HepG2 (cell line): ENCODE measurements around the gene RDM1. TPM values are rescaled to one million over a fixed set of nuclear protein-coding genes. Genes with fewer than 3 reads are reported as not detected.

Experiments
- ARID2 ChIP-seq: sonication (generic); formaldehyde crosslinking; IDR thresholded peaks from 2 replicates; pipeline ENCODE4 v1.8.1; 2022; ENCODE audit warnings: mild to moderate bottlenecking, missing genetic modification reagents, borderline replicate concordance
- BHLHE40 ChIP-seq: IDR thresholded peaks from 2 replicates; pipeline ENCODE4 v1.6.1; 2011; ENCODE audit warnings: low read length, improper control_type of control experiment
- CC2D1A ChIP-seq: sonication (generic); formaldehyde crosslinking; IDR thresholded peaks from 2 replicates; pipeline ENCODE4 v1.8.1; 2023; ENCODE audit warnings: mild to moderate bottlenecking, missing genetic modification reagents
- GRHL1 ChIP-seq: sonication (generic); formaldehyde crosslinking; conservative IDR thresholded peaks from 2 replicates; pipeline ENCODE4 v1.8.0; 2022; ENCODE audit warnings: missing genetic modification reagents
- HCFC1 ChIP-seq: fragments of 150-350 bp; IDR thresholded peaks from 2 replicates; pipeline ENCODE4 v1.6.1; 2014; ENCODE audit warnings: low read depth, low read length
- HOXA9 ChIP-seq: sonication (generic); formaldehyde crosslinking; IDR thresholded peaks from 2 replicates; pipeline ENCODE4 v1.8.1; 2022; ENCODE audit warnings: missing genetic modification reagents, mild to moderate bottlenecking, moderate library complexity, borderline replicate concordance
- MXD3 ChIP-seq: IDR thresholded peaks from 2 replicates; pipeline ENCODE4 v1.6.1; 2016; ENCODE audit warnings: mild to moderate bottlenecking, missing biosample characterization, missing genetic modification reagents
- NFKBIZ ChIP-seq: IDR thresholded peaks from 2 replicates; pipeline ENCODE4 v1.6.1; 2018; ENCODE audit warnings: missing genetic modification reagents, missing compliant biosample characterization
- THRA ChIP-seq: sonication (generic); formaldehyde crosslinking; IDR thresholded peaks from 2 replicates; pipeline ENCODE4 v1.4.0; 2020; ENCODE audit warnings: missing genetic modification reagents, borderline replicate concordance
- THYN1 ChIP-seq: sonication (generic); formaldehyde crosslinking; IDR thresholded peaks from 2 replicates; pipeline ENCODE4 v1.8.1; 2023; ENCODE audit warnings: low read depth, mild to moderate bottlenecking, moderate library complexity, missing genetic modification reagents, borderline replicate concordance
- TMF1 ChIP-seq: sonication (generic); formaldehyde crosslinking; IDR thresholded peaks from 2 replicates; pipeline ENCODE4 v1.8.1; 2022; ENCODE audit warnings: low read depth, missing genetic modification reagents
- TRAFD1 ChIP-seq: sonication (generic); formaldehyde crosslinking; IDR thresholded peaks from 2 replicates; pipeline ENCODE4 v1.5.1; 2020; ENCODE audit warnings: missing genetic modification reagents, mild to moderate bottlenecking, borderline replicate concordance
- WIZ ChIP-seq: sonication (generic); formaldehyde crosslinking; IDR thresholded peaks from 2 replicates; pipeline ENCODE4 v1.5.1; 2020; ENCODE audit warnings: mild to moderate bottlenecking, missing genetic modification reagents
- ZHX2 ChIP-seq, 2 experiments: sonication (generic) in 1 of 2; formaldehyde crosslinking in 1 of 2; IDR thresholded peaks; 2 replicates each; pipeline versions ENCODE4 v1.6.1 to v1.9.0; 2014 to 2022; ENCODE audit warnings: antibody characterized with exemption in 1 of 2, borderline replicate concordance in 1 of 2, inconsistent platforms in 1 of 2, low read depth in 1 of 2, missing genetic modification reagents in 1 of 2
- ZNF562 ChIP-seq: sonication (generic); formaldehyde crosslinking; IDR thresholded peaks from 2 replicates; pipeline ENCODE4 v1.8.0; 2022; ENCODE audit warnings: missing genetic modification reagents, borderline replicate concordance
- ZNF614 ChIP-seq: IDR thresholded peaks from 2 replicates; pipeline ENCODE4 v1.6.1; 2018; ENCODE audit warnings: missing biosample characterization, missing genetic modification reagents, inconsistent platforms, borderline replicate concordance
- polyA plus RNA-seq, 8 experiments: library from polyadenylated mRNA; depleted of rRNA in 3 of 8; stranded (reverse) in 7 of 8; unstranded in 1 of 8; fragments of >200 nt; fragmentation: Illumina TruSeq in 4 of 8; extraction: Trizol in 4 of 8; gene quantifications; 2 replicates each; pipeline versions ENCODE4 v1.2.1 to v1.2.3, GENCODE V29; 2011 to 2016; ENCODE audit warnings: low read depth in 4 of 8, missing spikeins in 1 of 8, mixed read lengths in 1 of 8; ENCODE audit not compliant: insufficient read depth in 1 of 8
- total RNA-seq, 5 experiments: library from RNA; depleted of rRNA; stranded (reverse); fragments of >200 nt; fragmentation: Illumina TruSeq; extraction: Trizol; gene quantifications; 2 replicates each; pipeline ENCODE4 v1.2.3, GENCODE V29; 2016; ENCODE audit warnings: low read depth in 1 of 5

RDM1 gene
- total and polyA plus RNA-seq, 2 of the 13 experiments (the other 11 are each of a cell fraction or from before 2014, with no cell fraction given) = 0.28 to 0.40 TPM

GRCh38 chr17:35973333-35974260 is 43.0 kb upstream of the RDM1 start (continued):
- TF ChIP-seq THRA = peak; percentile 97
- no peak for TF ChIP-seq THYN1 (CRISPR knock-in tag)
- TF ChIP-seq GRHL1 (CRISPR knock-in tag) = no peak
- no peak for TF ChIP-seq TMF1 (CRISPR knock-in tag)
- 0 out of 2 replicates have a peak, but pooled peaks have one; percentile 65 for TF ChIP-seq MXD3
- TF ChIP-seq ZNF614 (CRISPR knock-in tag) = peak; percentile 88
- no peak for TF ChIP-seq HCFC1
- TF ChIP-seq HOXA9 (CRISPR knock-in tag) = peak; percentile 53; the same call in 1 of the 2 replicates
- TF ChIP-seq ARID2 (CRISPR knock-in tag) = no peak
- TF ChIP-seq ZHX2 (IDR thresholded peaks at IDR 0.05; ENCODE audit: low read depth) = 0 out of 2 replicates have a peak, but pooled peaks have one; percentile 41
- TF ChIP-seq ZHX2 (CRISPR knock-in tag; IDR thresholded peaks at IDR 0.05; ENCODE audit: borderline replicate concordance) = no peak
- no peak for TF ChIP-seq TRAFD1 (CRISPR knock-in tag)
- TF ChIP-seq CC2D1A (CRISPR knock-in tag) = no peak
- no peak for TF ChIP-seq ZNF562
- peak; percentile 76 for TF ChIP-seq WIZ (CRISPR knock-in tag)
- peak; percentile 20; the same call in 1 of the 2 replicates for TF ChIP-seq BHLHE40
- peak; percentile 81 for TF ChIP-seq NFKBIZ (CRISPR knock-in tag)
